GM12891 (cell line): ENCODE results near the gene TMCC2.

Experiments used
- POLR2A ChIP-seq: IDR thresholded peaks from 2 replicates; pipeline ENCODE4 v1.6.1; 2011; ENCODE audit warnings: low read depth, low read length, control low read depth
- POLR2AphosphoS5 ChIP-seq: IDR thresholded peaks from 2 replicates; pipeline ENCODE4 v1.6.1; 2011; ENCODE audit warnings: low read depth, low read length, control low read depth

GRCh38 chr1:205188098-205188497, 39.6 kb upstream of the TMCC2 start:
- TF ChIP-seq POLR2AphosphoS5, result no peak
- TF ChIP-seq POLR2A, result no peak
